Right lobe of liver (tissue), 4 donors: Measurements from ENCODE around the gene KIF6.

Source experiments
- POLR2A ChIP-seq: fragments of 450-650 bp; IDR thresholded peaks from one replicate; pipeline ENCODE4 v1.6.1; 2017; ENCODE audit warnings: antibody characterized with exemption, mild to moderate bottlenecking
- TF ChIP-seq, protein P1 (sequence below), 4 donors: fragments of 200-600 bp in 3 of 4; fragments of 450-650 bp in 1 of 4; IDR thresholded peaks; one replicate each; pipeline versions ENCODE4 v1.5.1 to v1.8.0; 2016 to 2022; ENCODE audit warnings: antibody characterized with exemption in 4 of 4, mild to moderate bottlenecking in 2 of 4
- donor health status: DM: no; HTN: no; CAD: no.
- donor health status: DM: no; HTN: no; CAD: no.
- donor health status: DM: no; HTN: yes; CAD: no.

DNA sequence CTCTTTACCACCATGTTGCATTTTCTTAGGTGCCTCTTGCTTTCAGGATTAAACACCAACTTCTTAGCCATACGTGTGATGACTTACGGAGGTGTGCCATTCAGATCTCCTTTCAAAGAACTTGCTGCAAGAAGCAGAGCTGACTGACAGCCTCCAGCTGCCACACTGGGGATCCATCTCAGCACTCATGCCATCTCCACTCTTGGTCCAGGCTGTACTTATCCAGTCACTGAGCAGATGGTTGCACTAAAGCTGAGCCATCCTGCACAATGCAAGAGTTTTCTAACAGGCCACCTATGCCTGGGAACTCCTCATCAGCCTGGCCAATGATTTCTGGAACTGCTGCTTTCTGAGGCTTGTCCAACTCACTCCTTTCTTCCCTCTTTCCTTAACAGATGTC, 31.4 kb upstream of the KIF6 start:
- TF ChIP-seq POLR2A = no peak
- TF ChIP-seq, protein P1, sequence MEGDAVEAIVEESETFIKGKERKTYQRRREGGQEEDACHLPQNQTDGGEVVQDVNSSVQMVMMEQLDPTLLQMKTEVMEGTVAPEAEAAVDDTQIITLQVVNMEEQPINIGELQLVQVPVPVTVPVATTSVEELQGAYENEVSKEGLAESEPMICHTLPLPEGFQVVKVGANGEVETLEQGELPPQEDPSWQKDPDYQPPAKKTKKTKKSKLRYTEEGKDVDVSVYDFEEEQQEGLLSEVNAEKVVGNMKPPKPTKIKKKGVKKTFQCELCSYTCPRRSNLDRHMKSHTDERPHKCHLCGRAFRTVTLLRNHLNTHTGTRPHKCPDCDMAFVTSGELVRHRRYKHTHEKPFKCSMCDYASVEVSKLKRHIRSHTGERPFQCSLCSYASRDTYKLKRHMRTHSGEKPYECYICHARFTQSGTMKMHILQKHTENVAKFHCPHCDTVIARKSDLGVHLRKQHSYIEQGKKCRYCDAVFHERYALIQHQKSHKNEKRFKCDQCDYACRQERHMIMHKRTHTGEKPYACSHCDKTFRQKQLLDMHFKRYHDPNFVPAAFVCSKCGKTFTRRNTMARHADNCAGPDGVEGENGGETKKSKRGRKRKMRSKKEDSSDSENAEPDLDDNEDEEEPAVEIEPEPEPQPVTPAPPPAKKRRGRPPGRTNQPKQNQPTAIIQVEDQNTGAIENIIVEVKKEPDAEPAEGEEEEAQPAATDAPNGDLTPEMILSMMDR (IDR thresholded peaks at IDR 0.05) = no peak
